ENCODE measurements around the gene SDK1.
"Not testable (repeated sequence)": the region's sequence is repeated elsewhere in the genome, so short reads cannot be mapped to it uniquely, and the experiment has no call there.

SDK1 gene

GRCh38 chr7:3582145-3582544 lies 281.1 kb downstream of the SDK1 start:
- DNase-seq (ENCODE audit: low spot score): not testable (repeated sequence)

- DNase-seq (ENCODE audit: low spot score): no peak
These were observed 284.8 kb downstream of the SDK1 start for GRCh38 chr7:3585826-3586225.

- no peak for DNase-seq (ENCODE audit: low spot score)
These were observed 287.3 kb downstream of the SDK1 start for GRCh38 chr7:3588341-3588740.

GRCh38 chr7:3589752-3590151 lies 288.7 kb downstream of the SDK1 start:
- DNase-seq (ENCODE audit: low spot score): no peak

- DNase-seq (ENCODE audit: low spot score): no peak
These were observed 290.2 kb downstream of the SDK1 start for GRCh38 chr7:3591219-3591618.

- DNase-seq (ENCODE audit: low spot score): no peak
These were observed 290.9 kb downstream of the SDK1 start for GRCh38 chr7:3591944-3592343.

GRCh38 chr7:3592401-3593134 lies 291.5 kb downstream of the SDK1 start:
- DNase-seq (ENCODE audit: low spot score): no peak

GRCh38 chr7:3594901-3595300 lies 293.8 kb downstream of the SDK1 start:
- no peak for DNase-seq (ENCODE audit: low spot score)

- DNase-seq (ENCODE audit: low spot score): no peak
These were observed 297.8 kb downstream of the SDK1 start for GRCh38 chr7:3598854-3599253.

- no peak for DNase-seq (ENCODE audit: low spot score)
These were observed 304.2 kb downstream of the SDK1 start for GRCh38 chr7:3605222-3605621.

GRCh38 chr7:3606436-3606835 lies 305.4 kb downstream of the SDK1 start:
- DNase-seq (ENCODE audit: low spot score): no peak

GRCh38 chr7:3607847-3608246 lies 306.8 kb downstream of the SDK1 start:
- no peak for DNase-seq (ENCODE audit: low spot score)

- no peak for DNase-seq (ENCODE audit: low spot score)
These were observed 315.3 kb downstream of the SDK1 start for GRCh38 chr7:3616306-3616705.

- no peak for DNase-seq (ENCODE audit: low spot score)
These were observed 329.0 kb downstream of the SDK1 start for GRCh38 chr7:3630081-3630480.

- DNase-seq (ENCODE audit: low spot score): no peak
These were observed 333.3 kb downstream of the SDK1 start for GRCh38 chr7:3634396-3634795.

- no peak for DNase-seq (ENCODE audit: low spot score)
These were observed 335.2 kb downstream of the SDK1 start for GRCh38 chr7:3636131-3636860.

- no peak for DNase-seq (ENCODE audit: low spot score)
These were observed 338.2 kb downstream of the SDK1 start for GRCh38 chr7:3639253-3639652.

- DNase-seq (ENCODE audit: low spot score): no peak
These were observed 340.5 kb downstream of the SDK1 start for GRCh38 chr7:3641582-3641981.

- no peak for DNase-seq (ENCODE audit: low spot score)
These were observed 342.0 kb downstream of the SDK1 start for GRCh38 chr7:3643091-3643490.

- no peak for DNase-seq (ENCODE audit: low spot score)
These were observed 347.2 kb downstream of the SDK1 start for GRCh38 chr7:3648276-3648675.

GRCh38 chr7:3649250-3649649 lies 348.2 kb downstream of the SDK1 start:
- DNase-seq (ENCODE audit: low spot score): no peak

- DNase-seq (ENCODE audit: low spot score): no peak
These were observed 348.8 kb downstream of the SDK1 start for GRCh38 chr7:3649678-3650440.

GRCh38 chr7:3650844-3651243 lies 349.8 kb downstream of the SDK1 start:
- DNase-seq (ENCODE audit: low spot score): no peak

All from GM03348 (cell line).